Loucy (cell line): Measurements from ENCODE around the gene SLFN12.

Experiments
- EZH2phosphoT487 ChIP-seq: fragments of 200-600 bp; IDR thresholded peaks from 2 replicates; pipeline ENCODE4 v1.6.1; 2018; ENCODE audit warnings: antibody characterized with exemption, mild to moderate bottlenecking, moderate library complexity, borderline replicate concordance
- TF ChIP-seq, protein P1 (sequence below): fragments of 200-600 bp; sonication (generic); conservative IDR thresholded peaks from 2 replicates; pipeline ENCODE4 v1.5.1; 2014; ENCODE audit warnings: mild to moderate bottlenecking, antibody characterized with exemption, low read length

- TF ChIP-seq, protein P1, sequence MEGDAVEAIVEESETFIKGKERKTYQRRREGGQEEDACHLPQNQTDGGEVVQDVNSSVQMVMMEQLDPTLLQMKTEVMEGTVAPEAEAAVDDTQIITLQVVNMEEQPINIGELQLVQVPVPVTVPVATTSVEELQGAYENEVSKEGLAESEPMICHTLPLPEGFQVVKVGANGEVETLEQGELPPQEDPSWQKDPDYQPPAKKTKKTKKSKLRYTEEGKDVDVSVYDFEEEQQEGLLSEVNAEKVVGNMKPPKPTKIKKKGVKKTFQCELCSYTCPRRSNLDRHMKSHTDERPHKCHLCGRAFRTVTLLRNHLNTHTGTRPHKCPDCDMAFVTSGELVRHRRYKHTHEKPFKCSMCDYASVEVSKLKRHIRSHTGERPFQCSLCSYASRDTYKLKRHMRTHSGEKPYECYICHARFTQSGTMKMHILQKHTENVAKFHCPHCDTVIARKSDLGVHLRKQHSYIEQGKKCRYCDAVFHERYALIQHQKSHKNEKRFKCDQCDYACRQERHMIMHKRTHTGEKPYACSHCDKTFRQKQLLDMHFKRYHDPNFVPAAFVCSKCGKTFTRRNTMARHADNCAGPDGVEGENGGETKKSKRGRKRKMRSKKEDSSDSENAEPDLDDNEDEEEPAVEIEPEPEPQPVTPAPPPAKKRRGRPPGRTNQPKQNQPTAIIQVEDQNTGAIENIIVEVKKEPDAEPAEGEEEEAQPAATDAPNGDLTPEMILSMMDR: no peak
- no peak for TF ChIP-seq EZH2phosphoT487
Measured at GRCh38 chr17:35373534-35373983, 58.7 kb downstream of the SLFN12 start, which contains the start of gene SLFN11.
